HepG2 (cell line): Measurements from ENCODE around the gene HLA-DMB. TPM values are rescaled to one million over a fixed set of nuclear protein-coding genes. Genes with fewer than 3 reads are reported as not detected.
A peak's percentile ranks its signal among the peaks of the same experiment; 100 is the strongest.

Experiments used
- ARID3A ChIP-seq: IDR thresholded peaks from 2 replicates; pipeline ENCODE4 v1.6.1; 2012; ENCODE audit warnings: low read depth, low read length, improper control_type of control experiment
- BHLHE40 ChIP-seq: IDR thresholded peaks from 2 replicates; pipeline ENCODE4 v1.6.1; 2011; ENCODE audit warnings: low read length, improper control_type of control experiment
- CC2D1A ChIP-seq: sonication (generic); formaldehyde crosslinking; IDR thresholded peaks from 2 replicates; pipeline ENCODE4 v1.8.1; 2023; ENCODE audit warnings: mild to moderate bottlenecking, missing genetic modification reagents
- CREBL2 ChIP-seq: sonication (generic); formaldehyde crosslinking; IDR thresholded peaks from 2 replicates; pipeline ENCODE4 v1.8.1; 2023; ENCODE audit warnings: missing genetic modification reagents, mild to moderate bottlenecking, borderline replicate concordance
- HIC2 ChIP-seq: sonication (generic); formaldehyde crosslinking; IDR thresholded peaks from 2 replicates; pipeline ENCODE4 v1.9.0; 2022; ENCODE audit warnings: low read depth, missing genetic modification reagents
- HMGXB4 ChIP-seq, 2 experiments: sonication (generic) in 1 of 2; formaldehyde crosslinking in 1 of 2; IDR thresholded peaks; 2 replicates each; pipeline versions ENCODE4 v1.4.0 to v1.6.1; 2018 to 2020; ENCODE audit warnings: missing genetic modification reagents in 2 of 2, borderline replicate concordance in 1 of 2, low read depth in 1 of 2, mild to moderate bottlenecking in 1 of 2, missing biosample characterization in 1 of 2
- HNF4A ChIP-seq: sonication (generic); formaldehyde crosslinking; IDR thresholded peaks from 2 replicates; pipeline ENCODE4 v1.4.0; 2020; ENCODE audit warnings: missing genetic modification reagents
- IRF2 ChIP-seq: IDR thresholded peaks from 2 replicates; pipeline ENCODE4 v1.6.1; 2018; ENCODE audit warnings: missing genetic modification reagents, missing compliant biosample characterization
- KDM4B ChIP-seq: sonication (generic); formaldehyde crosslinking; IDR thresholded peaks from 2 replicates; pipeline ENCODE4 v1.4.0; 2020; ENCODE audit warnings: missing genetic modification reagents
- KLF13 ChIP-seq: sonication (generic); formaldehyde crosslinking; IDR thresholded peaks from 2 replicates; pipeline ENCODE4 v1.4.0; 2020; ENCODE audit warnings: mild to moderate bottlenecking, missing genetic modification reagents
- KLF6 ChIP-seq: IDR thresholded peaks from 2 replicates; pipeline ENCODE4 v1.8.0; 2016; ENCODE audit warnings: missing biosample characterization, missing genetic modification reagents
- MXI1 ChIP-seq: IDR thresholded peaks from 3 replicates; pipeline ENCODE4 v1.6.1; 2012; ENCODE audit warnings: low read depth, low read length, inconsistent platforms, borderline replicate concordance
- MYC ChIP-seq: sonication (generic); formaldehyde crosslinking; IDR thresholded peaks from 2 replicates; pipeline ENCODE4 v1.9.0; 2021; ENCODE audit warnings: missing genetic modification reagents, borderline replicate concordance
- NFE2 ChIP-seq: sonication (generic); formaldehyde crosslinking; IDR thresholded peaks from 2 replicates; pipeline ENCODE4 v1.4.0; 2020; ENCODE audit warnings: missing genetic modification reagents
- NKX3-1 ChIP-seq: sonication (generic); formaldehyde crosslinking; IDR thresholded peaks from 2 replicates; pipeline ENCODE4 v1.5.0; 2020; ENCODE audit warnings: missing genetic modification reagents
- RAD21 ChIP-seq: fragments of 450-650 bp; formaldehyde crosslinking; IDR thresholded peaks from 2 replicates; pipeline ENCODE4 v1.5.0; 2020; ENCODE audit warnings: mild to moderate bottlenecking
- REXO4 ChIP-seq: sonication (generic); formaldehyde crosslinking; IDR thresholded peaks from 2 replicates; pipeline ENCODE4 v1.8.0; 2022; ENCODE audit warnings: missing genetic modification reagents, mild to moderate bottlenecking, borderline replicate concordance
- SALL1 ChIP-seq: sonication (generic); formaldehyde crosslinking; IDR thresholded peaks from 2 replicates; pipeline ENCODE4 v1.8.0; 2022; ENCODE audit warnings: mild to moderate bottlenecking, missing genetic modification reagents
- SMARCC2 ChIP-seq: fragments of 450-650 bp; IDR thresholded peaks from 2 replicates; pipeline ENCODE4 v1.6.1; 2017; ENCODE audit warnings: antibody characterized with exemption, mild to moderate bottlenecking
- SP4 ChIP-seq: sonication (generic); formaldehyde crosslinking; IDR thresholded peaks from 2 replicates; pipeline ENCODE4 v1.8.1; 2023; ENCODE audit warnings: mild to moderate bottlenecking, missing genetic modification reagents
- SSRP1 ChIP-seq: IDR thresholded peaks from 2 replicates; pipeline ENCODE4 v1.6.1; 2016; ENCODE audit warnings: control low read depth
- TSC22D2 ChIP-seq: sonication (generic); formaldehyde crosslinking; IDR thresholded peaks from 2 replicates; pipeline ENCODE4 v1.5.1; 2020; ENCODE audit warnings: missing genetic modification reagents, mild to moderate bottlenecking, borderline replicate concordance
- ZBTB7B ChIP-seq: sonication (generic); formaldehyde crosslinking; IDR thresholded peaks from 2 replicates; pipeline ENCODE4 v1.4.0; 2020; ENCODE audit warnings: missing genetic modification reagents
- ZFP37 ChIP-seq: sonication (generic); formaldehyde crosslinking; IDR thresholded peaks from 2 replicates; pipeline ENCODE4 v1.4.0; 2020; ENCODE audit warnings: missing genetic modification reagents, borderline replicate concordance
- ZNF136 ChIP-seq: sonication (generic); formaldehyde crosslinking; IDR thresholded peaks from 2 replicates; pipeline ENCODE4 v1.8.1; 2022; ENCODE audit warnings: low read depth, mild to moderate bottlenecking, moderate library complexity, missing genetic modification reagents
- ZNF713 ChIP-seq: sonication (generic); formaldehyde crosslinking; IDR thresholded peaks from 2 replicates; pipeline ENCODE4 v1.4.0; 2020; ENCODE audit warnings: mild to moderate bottlenecking, missing genetic modification reagents
- ZNF761 ChIP-seq: sonication (generic); formaldehyde crosslinking; conservative IDR thresholded peaks from 2 replicates; pipeline ENCODE4 v1.4.0; 2020; ENCODE audit warnings: mild to moderate bottlenecking, missing genetic modification reagents
- polyA plus RNA-seq, 8 experiments: library from polyadenylated mRNA; depleted of rRNA in 3 of 8; stranded (reverse) in 7 of 8; unstranded in 1 of 8; fragments of >200 nt; fragmentation: Illumina TruSeq in 4 of 8; extraction: Trizol in 4 of 8; gene quantifications; 2 replicates each; pipeline versions ENCODE4 v1.2.1 to v1.2.3, GENCODE V29; 2011 to 2016; ENCODE audit warnings: low read depth in 4 of 8, missing spikeins in 1 of 8, mixed read lengths in 1 of 8; ENCODE audit not compliant: insufficient read depth in 1 of 8
- total RNA-seq, 5 experiments: library from RNA; depleted of rRNA; stranded (reverse); fragments of >200 nt; fragmentation: Illumina TruSeq; extraction: Trizol; gene quantifications; 2 replicates each; pipeline ENCODE4 v1.2.3, GENCODE V29; 2016; ENCODE audit warnings: low read depth in 1 of 5

The HLA-DMB gene
- total and polyA plus RNA-seq, 2 of the 13 experiments (the other 11 are each of a cell fraction or from before 2014, with no cell fraction given) = not detected

- TF ChIP-seq HMGXB4 (CRISPR knock-in tag; IDR thresholded peaks at IDR 0.05; ENCODE audit: borderline replicate concordance in 1 of 2, low read depth in 1 of 2) (peak; percentile 57 to 68; a peak in 3 of 4 replicates), TSC22D2 (CRISPR knock-in tag) (no peak), NFE2 (CRISPR knock-in tag) (no peak), HNF4A (CRISPR knock-in tag) (no peak), KLF6 (CRISPR knock-in tag) (no peak), SALL1 (CRISPR knock-in tag) (0 out of 2 replicates have a peak, but pooled peaks have one; percentile 20), ZBTB7B (CRISPR knock-in tag) (no peak), CC2D1A (no peak), KLF13 (CRISPR knock-in tag) (no peak), ZNF136 (CRISPR knock-in tag) (no peak), HIC2 (CRISPR knock-in tag) (peak; percentile 36; the same call in 1 of the 2 replicates), SP4 (CRISPR knock-in tag) (no peak), KDM4B (CRISPR knock-in tag) (peak; percentile 16; the same call in 1 of the 2 replicates), IRF2 (CRISPR knock-in tag) (0 out of 2 replicates have a peak, but pooled peaks have one; percentile 41), ARID3A (0 out of 2 replicates have a peak, but pooled peaks have one; percentile 26), ZNF761 (CRISPR knock-in tag) (no peak), MYC (no peak; the same call in 1 of the 2 replicates), CREBL2 (CRISPR knock-in tag) (no peak), RAD21 (CRISPR knock-in tag) (peak; percentile 90), MXI1 (peak; percentile 54; the same call in 1 of the 3 replicates), ZNF713 (CRISPR knock-in tag) (no peak), NKX3-1 (no peak), SMARCC2 (no peak), SSRP1 (CRISPR knock-in tag) (no peak), REXO4 (CRISPR knock-in tag) (no peak), BHLHE40 (no peak), ZFP37 (CRISPR knock-in tag) (no peak)
Observed at GRCh38 chr6:32984622-32985389, 44.0 kb upstream of the HLA-DMB start (continued).
